Common myeloid progenitor, CD34-positive (primary cell): ENCODE measurements around the gene GNB5.

ENCODE experiments used
- CTCF ChIA-PET: fragments of 350-600 bp; sonication (Branson Sonifier 250); formaldehyde crosslinking; loops from one replicate; lab custom pipeline; 2021; ENCODE audit warnings: antibody characterized with exemption; lab: Charles Lee
- POLR2A ChIA-PET: fragments of 350-600 bp; sonication (Branson Sonifier 250); formaldehyde crosslinking; loops from one replicate; lab custom pipeline; 2021; ENCODE audit warnings: antibody characterized with exemption; lab: Charles Lee
- DNase-seq, 3 donors: peaks; one replicate each; pipeline versions ENCODE4 v3.0.0 to v3.0.0-alpha.2; 2013
- H3K27ac ChIP-seq, 2 experiments: 1 replicate in 1 of 2; 2 replicates in 1 of 2; pipeline ENCODE4 v1.7.0; 2013; ENCODE audit warnings: inconsistent platforms in 2 of 2, low read length in 2 of 2, mild to moderate bottlenecking in 2 of 2, low read depth in 1 of 2, moderate library complexity in 1 of 2; ENCODE audit not compliant: severe bottlenecking in 2 of 2, insufficient read depth in 1 of 2, poor library complexity in 1 of 2
- H3K27me3 ChIP-seq, 5 experiments: replicated peaks in 2 of 5; 1 replicate in 3 of 5; 2 replicates in 2 of 5; pipeline versions ENCODE4 v1.6.1 to v1.7.0; 2013; ENCODE audit warnings: low read length in 4 of 5, mild to moderate bottlenecking in 2 of 5, moderate library complexity in 2 of 5, inconsistent platforms in 1 of 5; ENCODE audit not compliant: insufficient read depth in 5 of 5, control insufficient read depth in 4 of 5
- H3K36me3 ChIP-seq, 4 experiments: 1 replicate in 2 of 4; 2 replicates in 2 of 4; pipeline versions ENCODE4 v1.6.1 to v1.7.0; 2013; ENCODE audit warnings: low read length in 3 of 4, control low read depth in 1 of 4, mild to moderate bottlenecking in 1 of 4; ENCODE audit not compliant: control insufficient read depth in 4 of 4, insufficient read depth in 4 of 4
- H3K4me1 ChIP-seq, 4 experiments: 1 replicate in 3 of 4; 2 replicates in 1 of 4; pipeline versions ENCODE4 v1.6.1 to v1.7.1; 2013; ENCODE audit warnings: low read length in 3 of 4, mild to moderate bottlenecking in 3 of 4, control low read depth in 1 of 4, inconsistent platforms in 1 of 4, moderate library complexity in 1 of 4; ENCODE audit not compliant: control insufficient read depth in 4 of 4, insufficient read depth in 4 of 4; ENCODE audit errors: control extremely low read depth in 1 of 4
- H3K4me3 ChIP-seq, 7 experiments: 1 replicate in 4 of 7; 2 replicates in 3 of 7; pipeline versions ENCODE4 v1.5.1 to v1.7.0; 2013; ENCODE audit warnings: mild to moderate bottlenecking in 7 of 7, low read length in 6 of 7, moderate library complexity in 6 of 7, inconsistent platforms in 2 of 7, low read depth in 2 of 7, control low read depth in 1 of 7; ENCODE audit not compliant: insufficient read depth in 4 of 7, control insufficient read depth in 1 of 7; ENCODE audit errors: extremely low read depth in 1 of 7
- H3K9me3 ChIP-seq, 5 experiments: 1 replicate in 4 of 5; 2 replicates in 1 of 5; pipeline versions ENCODE4 v1.6.1 to v1.7.1; 2013; ENCODE audit warnings: low read length in 4 of 5, mild to moderate bottlenecking in 2 of 5, inconsistent platforms in 1 of 5, low read depth in 1 of 5, moderate library complexity in 1 of 5; ENCODE audit not compliant: control insufficient read depth in 4 of 5, insufficient read depth in 2 of 5; ENCODE audit errors: control extremely low read depth in 1 of 5
- WGBS: methylation state at CpG from one replicate; pipeline ENCODE4 v1.1.5; 2013; ENCODE audit not compliant: insufficient coverage; 5-methylcytosine and 5-hydroxymethylcytosine counted together

GNB5 gene

GRCh38 chr15:52159645-52160044, 31.5 kb downstream of the GNB5 start:
- no peaks in the 10 kb centered on the region for H3K9me3 ChIP-seq
- WGBS = 96% methylated on average over 3 of the region's 3 CpGs
- DNase-seq = no peak
- H3K4me3 ChIP-seq = no peak overlapping the region
- H3K4me1 ChIP-seq = peaks cover 0 to 12% (median 10%) of the 10 kb centered on the region in 4 experiments
- no peaks in the 10 kb centered on the region for H3K27me3 ChIP-seq
- no peak overlapping the region for H3K27ac ChIP-seq
- H3K36me3 ChIP-seq = peaks cover 0 to 20% (median 11%) of the 10 kb centered on the region in 4 experiments
- ChIA-PET POLR2A (no interaction called here), CTCF (interaction anchor here (1.1 to 4.3 kb wide), 3 partner anchors 13 to 68 kb away, joined by 3 to 25 read pairs (median 3); no protein-coding TSS in a partner anchor)

DNA sequence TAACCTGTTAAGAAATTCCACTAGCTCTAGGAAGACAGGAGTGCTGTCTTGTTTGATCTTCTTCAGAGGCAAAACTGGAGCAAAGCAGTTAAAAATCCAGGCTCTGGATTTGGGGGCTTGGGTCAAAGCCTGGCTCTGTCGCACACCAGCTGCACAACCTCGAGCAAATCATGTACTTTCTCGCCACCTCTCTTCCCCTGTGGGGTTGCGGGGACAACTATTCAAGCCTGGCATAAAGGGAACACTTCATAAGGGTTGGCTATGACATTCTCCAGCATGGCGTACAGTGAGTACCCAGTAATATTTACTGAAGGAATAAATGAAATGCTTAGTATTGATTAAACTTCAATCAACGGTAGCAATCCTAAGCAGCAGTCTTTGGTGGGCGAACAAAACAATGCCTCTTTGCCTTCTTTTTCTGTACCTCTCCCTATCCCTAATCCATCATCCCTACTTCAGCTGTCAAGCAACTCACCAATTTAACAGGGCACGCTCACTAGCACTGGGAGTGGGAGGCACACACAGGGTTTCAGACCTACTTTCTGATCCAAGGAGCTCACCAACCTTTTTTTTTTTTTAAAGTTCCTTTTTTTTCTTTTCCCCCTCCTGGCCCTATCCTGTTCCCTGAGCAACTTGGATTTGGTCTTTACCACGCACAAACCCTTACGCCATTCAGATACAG, 33.0 kb downstream of the GNB5 start:
- no peaks in the 10 kb centered on the region for H3K9me3 ChIP-seq
- CTCF ChIA-PET = interaction anchor here (0.7 to 4.3 kb wide), 3 partner anchors 14 to 290 kb away, joined by 3 to 25 read pairs (median 3); no protein-coding TSS in a partner anchor

GRCh38 chr15:52155878-52156277, 35.3 kb downstream of the GNB5 start:
- peaks cover 0 to 21% (median 13%) of the 10 kb centered on the region in 4 experiments for H3K36me3 ChIP-seq
- peaks cover 0 to 18% (median 14%) of the 10 kb centered on the region in 4 experiments for H3K4me1 ChIP-seq
- H3K9me3 ChIP-seq = no peaks in the 10 kb centered on the region
- CTCF ChIA-PET = interaction anchor here (0.6 to 4.3 kb wide), 4 partner anchors 9 to 70 kb away, joined by 3 to 25 read pairs (median 6); no protein-coding TSS in a partner anchor
- 100% methylated on average over 1 of the region's 2 CpGs for WGBS
- POLR2A ChIA-PET = no interaction called here
- H3K4me3 ChIP-seq = no peak overlapping the region
- H3K27me3 ChIP-seq = no peaks in the 10 kb centered on the region
- no peak overlapping the region for H3K27ac ChIP-seq
- DNase-seq = no peak

More for the DNA sequence above, 33.0 kb downstream of the GNB5 start:
- WGBS = 100% methylated on average over 8 of the region's 10 CpGs
- Histone ChIP-seq H3K4me1 (peaks cover 0 to 18% (median 14%) of the 10 kb centered on the region in 4 experiments), H3K27ac (no peak overlapping the region), H3K4me3 (no peak overlapping the region), H3K27me3 (no peaks in the 10 kb centered on the region), H3K36me3 (peaks cover 0 to 18% (median 9%) of the 10 kb centered on the region in 4 experiments)
- POLR2A ChIA-PET = no interaction called here
- no peak for DNase-seq

GRCh38 chr15:52154896-52155865, 36.0 kb downstream of the GNB5 start:
- WGBS = 73% methylated on average over 4 of the region's 8 CpGs
- Histone ChIP-seq H3K27ac (no peak overlapping the region), H3K27me3 (no peaks in the 10 kb centered on the region), H3K4me3 (peak overlapping the region in 1 of 7 experiments; percentile 4), H3K36me3 (peaks cover 0 to 25% (median 18%) of the 10 kb centered on the region in 4 experiments), H3K4me1 (peaks cover 0 to 18% (median 14%) of the 10 kb centered on the region in 4 experiments), H3K9me3 (no peaks in the 10 kb centered on the region)
- peak in 2 of 3 donors; percentile 28 to 31 for DNase-seq
- ChIA-PET CTCF (interaction anchor here (0.6 to 2.5 kb wide), 7 partner anchors 8 to 223 kb away, joined by 3 to 10 read pairs (median 5); partner anchors contain the start of gene GNB5), POLR2A (no interaction called here)

- CTCF ChIA-PET = interaction anchor here (0.6 to 2.5 kb wide), 14 partner anchors 8 to 222 kb away, joined by 3 to 10 read pairs (median 5); partner anchors contain the start of gene GNB5
These were observed 37.0 kb downstream of the GNB5 start for GRCh38 chr15:52153900-52154895.

GRCh38 chr15:52151353-52151752, 39.8 kb downstream of the GNB5 start:
- 96% methylated on average over 3 of the region's 4 CpGs for WGBS
- H3K36me3 ChIP-seq = peaks cover 2 to 46% (median 28%) of the 10 kb centered on the region in 4 experiments
- H3K27me3 ChIP-seq = no peaks in the 10 kb centered on the region
- H3K4me3 ChIP-seq = no peak overlapping the region
- no peak overlapping the region for H3K27ac ChIP-seq
- H3K9me3 ChIP-seq = no peaks in the 10 kb centered on the region
- CTCF ChIA-PET = no interaction called here
- POLR2A ChIA-PET = no interaction called here
- no peak for DNase-seq
- peaks cover 0 to 18% (median 14%) of the 10 kb centered on the region in 4 experiments for H3K4me1 ChIP-seq

More at GRCh38 chr15:52153900-52154895, 37.0 kb downstream of the GNB5 start:
- DNase-seq = no peak
- Histone ChIP-seq H3K27me3 (no peaks in the 10 kb centered on the region), H3K4me1 (peaks cover 0 to 18% (median 14%) of the 10 kb centered on the region in 4 experiments), H3K4me3 (no peak overlapping the region), H3K9me3 (no peaks in the 10 kb centered on the region), H3K27ac (no peak overlapping the region), H3K36me3 (peaks cover 0 to 30% (median 22%) of the 10 kb centered on the region in 4 experiments)
- POLR2A ChIA-PET = no interaction called here
- 81% methylated on average over 8 of the region's 12 CpGs for WGBS
